HepG2 (cell line): Measurements from ENCODE around the gene NFATC3. TPM values are rescaled to one million over a fixed set of nuclear protein-coding genes. Genes with fewer than 3 reads are reported as not detected.

Experiments
- CENPX ChIP-seq: sonication (generic); formaldehyde crosslinking; IDR thresholded peaks from 2 replicates; pipeline ENCODE4 v1.9.0; 2021; ENCODE audit warnings: mild to moderate bottlenecking, missing genetic modification reagents, moderate library complexity
- CHCHD3 ChIP-seq: sonication (generic); formaldehyde crosslinking; IDR thresholded peaks from 2 replicates; pipeline ENCODE4 v1.8.0; 2022; ENCODE audit warnings: mild to moderate bottlenecking, missing genetic modification reagents, moderate library complexity
- CHD2 ChIP-seq: IDR thresholded peaks from 2 replicates; pipeline ENCODE4 v1.6.1; 2011; ENCODE audit warnings: low read depth, low read length, improper control_type of control experiment
- ELF3 ChIP-seq: IDR thresholded peaks from 2 replicates; pipeline ENCODE4 v1.6.1; 2016; ENCODE audit warnings: missing genetic modification reagents, missing compliant biosample characterization
- EP300 ChIP-seq, 3 experiments: sonication (generic) in 1 of 3; formaldehyde crosslinking in 1 of 3; IDR thresholded peaks; 2 replicates each; pipeline versions ENCODE4 v1.5.1 to v1.6.1; 2011 to 2020; ENCODE audit warnings: low read depth in 2 of 3, low read length in 2 of 3, borderline replicate concordance in 1 of 3, improper control_type of control experiment in 1 of 3, mild to moderate bottlenecking in 1 of 3, missing genetic modification reagents in 1 of 3, moderate library complexity in 1 of 3
- KLF9 ChIP-seq: IDR thresholded peaks from 2 replicates; pipeline ENCODE4 v1.6.1; 2016; ENCODE audit warnings: low read depth
- MTA1 ChIP-seq: sonication (generic); formaldehyde crosslinking; IDR thresholded peaks from 2 replicates; pipeline ENCODE4 v1.4.0; 2020; ENCODE audit warnings: missing genetic modification reagents, mild to moderate bottlenecking, borderline replicate concordance
- NFATC3 ChIP-seq: sonication (generic); formaldehyde crosslinking; IDR thresholded peaks from 2 replicates; pipeline ENCODE4 v1.5.1; 2020; ENCODE audit warnings: mild to moderate bottlenecking, missing genetic modification reagents
- RBM22 ChIP-seq: fragments of 200-400 bp; formaldehyde crosslinking; optimal IDR thresholded peaks from 2 replicates; pipeline ENCODE3; 2017; ENCODE audit warnings: mild to moderate bottlenecking, low read length, moderate library complexity
- RFX3 ChIP-seq: IDR thresholded peaks from 2 replicates; pipeline ENCODE4 v1.6.1; 2016; ENCODE audit warnings: missing biosample characterization, missing genetic modification reagents
- RFXANK ChIP-seq: IDR thresholded peaks from 2 replicates; pipeline ENCODE4 v1.6.1; 2016
- ZBTB7B ChIP-seq: sonication (generic); formaldehyde crosslinking; IDR thresholded peaks from 2 replicates; pipeline ENCODE4 v1.4.0; 2020; ENCODE audit warnings: missing genetic modification reagents
- ZNF335 ChIP-seq: sonication (generic); formaldehyde crosslinking; IDR thresholded peaks from 2 replicates; pipeline ENCODE4 v1.4.0; 2020; ENCODE audit warnings: missing genetic modification reagents
- ZNF431 ChIP-seq: sonication (generic); formaldehyde crosslinking; IDR thresholded peaks from 2 replicates; pipeline ENCODE4 v1.9.0; 2022; ENCODE audit warnings: missing genetic modification reagents, low read depth, mild to moderate bottlenecking, borderline replicate concordance
- ZNF496 ChIP-seq: sonication (generic); formaldehyde crosslinking; IDR thresholded peaks from 2 replicates; pipeline ENCODE4 v1.8.1; 2023; ENCODE audit warnings: mild to moderate bottlenecking, moderate library complexity, missing genetic modification reagents; ENCODE audit not compliant: insufficient replicate concordance
- ZNF780A ChIP-seq: sonication (generic); formaldehyde crosslinking; IDR thresholded peaks from 2 replicates; pipeline ENCODE4 v1.8.0; 2022; ENCODE audit warnings: mild to moderate bottlenecking, missing genetic modification reagents, moderate library complexity
- ZSCAN30 ChIP-seq: sonication (generic); formaldehyde crosslinking; IDR thresholded peaks from 2 replicates; pipeline ENCODE4 v1.5.0; 2020; ENCODE audit warnings: mild to moderate bottlenecking, missing genetic modification reagents
- ZSCAN9 ChIP-seq: IDR thresholded peaks from 2 replicates; pipeline ENCODE4 v1.6.1; 2016; ENCODE audit warnings: borderline replicate concordance
- polyA plus RNA-seq, 8 experiments: library from polyadenylated mRNA; depleted of rRNA in 3 of 8; stranded (reverse) in 7 of 8; unstranded in 1 of 8; fragments of >200 nt; fragmentation: Illumina TruSeq in 4 of 8; extraction: Trizol in 4 of 8; gene quantifications; 2 replicates each; pipeline versions ENCODE4 v1.2.1 to v1.2.3, GENCODE V29; 2011 to 2016; ENCODE audit warnings: low read depth in 4 of 8, missing spikeins in 1 of 8, mixed read lengths in 1 of 8; ENCODE audit not compliant: insufficient read depth in 1 of 8
- total RNA-seq, 5 experiments: library from RNA; depleted of rRNA; stranded (reverse); fragments of >200 nt; fragmentation: Illumina TruSeq; extraction: Trizol; gene quantifications; 2 replicates each; pipeline ENCODE4 v1.2.3, GENCODE V29; 2016; ENCODE audit warnings: low read depth in 1 of 5
- TF ChIP-seq, protein P1 (sequence below): sonication (generic); formaldehyde crosslinking; IDR thresholded peaks from 2 replicates; pipeline ENCODE4 v1.4.0; 2020; ENCODE audit warnings: mild to moderate bottlenecking, missing genetic modification reagents
- TF ChIP-seq, protein P2 (sequence below): IDR thresholded peaks from 2 replicates; pipeline ENCODE4 v1.6.1; 2016; ENCODE audit warnings: mild to moderate bottlenecking, missing biosample characterization, missing genetic modification reagents
- TF ChIP-seq, protein P3 (sequence below): sonication (generic); formaldehyde crosslinking; conservative IDR thresholded peaks from 2 replicates; pipeline ENCODE4 v1.8.0; 2022; ENCODE audit warnings: mild to moderate bottlenecking, moderate library complexity, missing genetic modification reagents
- TF ChIP-seq, protein P4 (sequence below): IDR thresholded peaks from 2 replicates; pipeline ENCODE4 v1.6.1; 2018; ENCODE audit warnings: missing genetic modification reagents, mild to moderate bottlenecking, missing compliant biosample characterization

The NFATC3 gene
- total and polyA plus RNA-seq, 2 of the 13 experiments (the other 11 are each of a cell fraction or from before 2014, with no cell fraction given): 52.6 to 62.7 TPM

DNA sequence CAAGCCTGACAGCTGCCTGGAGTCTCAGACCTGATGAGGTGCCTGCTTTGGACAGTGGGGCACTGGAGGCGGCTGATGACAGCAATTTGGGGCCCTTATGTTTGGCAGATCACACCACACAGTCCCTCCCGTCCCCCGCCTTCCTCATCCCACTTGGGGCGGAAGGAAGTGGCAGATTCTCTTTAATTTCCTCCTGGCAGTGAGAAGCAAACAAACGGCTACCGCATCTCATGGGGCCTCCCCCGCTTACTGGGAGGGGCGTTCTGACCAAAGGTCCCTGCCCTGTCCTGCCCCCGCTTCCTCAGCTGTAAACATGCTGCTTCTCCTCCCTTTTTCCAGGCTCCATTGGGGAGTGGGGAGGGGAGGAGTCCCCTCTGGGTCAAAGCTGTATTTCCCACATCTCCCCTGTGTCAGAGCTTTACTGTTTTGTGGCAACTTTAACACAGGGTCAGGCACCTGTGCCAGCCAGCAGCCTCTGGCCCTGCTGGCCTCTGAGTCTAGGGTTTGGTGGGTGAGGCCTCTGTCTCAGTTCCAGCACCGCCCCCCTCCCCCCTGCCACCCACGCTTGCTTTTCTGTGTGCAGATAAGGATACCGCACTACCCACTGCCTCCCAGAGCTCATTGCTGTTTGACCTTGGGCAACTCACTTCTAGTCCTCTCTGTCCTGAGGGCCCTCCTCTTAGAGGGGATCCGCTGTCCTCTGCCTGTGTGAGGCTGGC, 5.4 kb upstream of the NFATC3 start (continued):
- TF ChIP-seq, protein P1, sequence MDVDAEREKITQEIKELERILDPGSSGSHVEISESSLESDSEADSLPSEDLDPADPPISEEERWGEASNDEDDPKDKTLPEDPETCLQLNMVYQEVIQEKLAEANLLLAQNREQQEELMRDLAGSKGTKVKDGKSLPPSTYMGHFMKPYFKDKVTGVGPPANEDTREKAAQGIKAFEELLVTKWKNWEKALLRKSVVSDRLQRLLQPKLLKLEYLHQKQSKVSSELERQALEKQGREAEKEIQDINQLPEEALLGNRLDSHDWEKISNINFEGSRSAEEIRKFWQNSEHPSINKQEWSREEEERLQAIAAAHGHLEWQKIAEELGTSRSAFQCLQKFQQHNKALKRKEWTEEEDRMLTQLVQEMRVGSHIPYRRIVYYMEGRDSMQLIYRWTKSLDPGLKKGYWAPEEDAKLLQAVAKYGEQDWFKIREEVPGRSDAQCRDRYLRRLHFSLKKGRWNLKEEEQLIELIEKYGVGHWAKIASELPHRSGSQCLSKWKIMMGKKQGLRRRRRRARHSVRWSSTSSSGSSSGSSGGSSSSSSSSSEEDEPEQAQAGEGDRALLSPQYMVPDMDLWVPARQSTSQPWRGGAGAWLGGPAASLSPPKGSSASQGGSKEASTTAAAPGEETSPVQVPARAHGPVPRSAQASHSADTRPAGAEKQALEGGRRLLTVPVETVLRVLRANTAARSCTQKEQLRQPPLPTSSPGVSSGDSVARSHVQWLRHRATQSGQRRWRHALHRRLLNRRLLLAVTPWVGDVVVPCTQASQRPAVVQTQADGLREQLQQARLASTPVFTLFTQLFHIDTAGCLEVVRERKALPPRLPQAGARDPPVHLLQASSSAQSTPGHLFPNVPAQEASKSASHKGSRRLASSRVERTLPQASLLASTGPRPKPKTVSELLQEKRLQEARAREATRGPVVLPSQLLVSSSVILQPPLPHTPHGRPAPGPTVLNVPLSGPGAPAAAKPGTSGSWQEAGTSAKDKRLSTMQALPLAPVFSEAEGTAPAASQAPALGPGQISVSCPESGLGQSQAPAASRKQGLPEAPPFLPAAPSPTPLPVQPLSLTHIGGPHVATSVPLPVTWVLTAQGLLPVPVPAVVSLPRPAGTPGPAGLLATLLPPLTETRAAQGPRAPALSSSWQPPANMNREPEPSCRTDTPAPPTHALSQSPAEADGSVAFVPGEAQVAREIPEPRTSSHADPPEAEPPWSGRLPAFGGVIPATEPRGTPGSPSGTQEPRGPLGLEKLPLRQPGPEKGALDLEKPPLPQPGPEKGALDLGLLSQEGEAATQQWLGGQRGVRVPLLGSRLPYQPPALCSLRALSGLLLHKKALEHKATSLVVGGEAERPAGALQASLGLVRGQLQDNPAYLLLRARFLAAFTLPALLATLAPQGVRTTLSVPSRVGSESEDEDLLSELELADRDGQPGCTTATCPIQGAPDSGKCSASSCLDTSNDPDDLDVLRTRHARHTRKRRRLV (CRISPR knock-in tag): peak; percentile 83
- TF ChIP-seq RFX3 (CRISPR knock-in tag) (no peak), ZBTB7B (CRISPR knock-in tag) (peak; percentile 98), ELF3 (CRISPR knock-in tag) (peak; percentile 100), CHD2 (peak; percentile 20; the same call in 1 of the 2 replicates), ZNF780A (CRISPR knock-in tag) (0 out of 2 replicates have a peak, but pooled peaks have one; percentile 76), KLF9 (CRISPR knock-in tag) (no peak), ZSCAN30 (no peak), ZSCAN9 (CRISPR knock-in tag) (peak; percentile 96; the same call in 1 of the 2 replicates), ZNF431 (CRISPR knock-in tag) (peak; percentile 83; the same call in 1 of the 2 replicates), MTA1 (CRISPR knock-in tag) (peak; percentile 95), CENPX (CRISPR knock-in tag) (no peak), RBM22 (peak; percentile 76), ZNF335 (CRISPR knock-in tag) (peak; percentile 86; the same call in 1 of the 2 replicates), NFATC3 (CRISPR knock-in tag) (no peak), RFXANK (CRISPR knock-in tag) (no peak), EP300 (IDR thresholded peaks at IDR 0.05; ENCODE audit: low read depth in 2 of 2, low read length in 2 of 2) (peak in 1 of 2 experiments; percentile 92; a peak in 2 of 4 replicates), EP300 (CRISPR knock-in tag; IDR thresholded peaks at IDR 0.05; ENCODE audit: borderline replicate concordance) (peak; percentile 88), ZNF496 (no peak), CHCHD3 (CRISPR knock-in tag) (no peak)
- TF ChIP-seq, protein P2, sequence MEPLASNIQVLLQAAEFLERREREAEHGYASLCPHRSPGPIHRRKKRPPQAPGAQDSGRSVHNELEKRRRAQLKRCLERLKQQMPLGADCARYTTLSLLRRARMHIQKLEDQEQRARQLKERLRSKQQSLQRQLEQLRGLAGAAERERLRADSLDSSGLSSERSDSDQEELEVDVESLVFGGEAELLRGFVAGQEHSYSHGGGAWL (CRISPR knock-in tag): no peak; the same call in 1 of the 2 replicates
- TF ChIP-seq, protein P3, sequence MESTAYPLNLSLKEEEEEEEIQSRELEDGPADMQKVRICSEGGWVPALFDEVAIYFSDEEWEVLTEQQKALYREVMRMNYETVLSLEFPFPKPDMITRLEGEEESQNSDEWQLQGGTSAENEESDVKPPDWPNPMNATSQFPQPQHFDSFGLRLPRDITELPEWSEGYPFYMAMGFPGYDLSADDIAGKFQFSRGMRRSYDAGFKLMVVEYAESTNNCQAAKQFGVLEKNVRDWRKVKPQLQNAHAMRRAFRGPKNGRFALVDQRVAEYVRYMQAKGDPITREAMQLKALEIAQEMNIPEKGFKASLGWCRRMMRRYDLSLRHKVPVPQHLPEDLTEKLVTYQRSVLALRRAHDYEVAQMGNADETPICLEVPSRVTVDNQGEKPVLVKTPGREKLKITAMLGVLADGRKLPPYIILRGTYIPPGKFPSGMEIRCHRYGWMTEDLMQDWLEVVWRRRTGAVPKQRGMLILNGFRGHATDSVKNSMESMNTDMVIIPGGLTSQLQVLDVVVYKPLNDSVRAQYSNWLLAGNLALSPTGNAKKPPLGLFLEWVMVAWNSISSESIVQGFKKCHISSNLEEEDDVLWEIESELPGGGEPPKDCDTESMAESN (CRISPR knock-in tag): peak; percentile 89
- TF ChIP-seq, protein P4, sequence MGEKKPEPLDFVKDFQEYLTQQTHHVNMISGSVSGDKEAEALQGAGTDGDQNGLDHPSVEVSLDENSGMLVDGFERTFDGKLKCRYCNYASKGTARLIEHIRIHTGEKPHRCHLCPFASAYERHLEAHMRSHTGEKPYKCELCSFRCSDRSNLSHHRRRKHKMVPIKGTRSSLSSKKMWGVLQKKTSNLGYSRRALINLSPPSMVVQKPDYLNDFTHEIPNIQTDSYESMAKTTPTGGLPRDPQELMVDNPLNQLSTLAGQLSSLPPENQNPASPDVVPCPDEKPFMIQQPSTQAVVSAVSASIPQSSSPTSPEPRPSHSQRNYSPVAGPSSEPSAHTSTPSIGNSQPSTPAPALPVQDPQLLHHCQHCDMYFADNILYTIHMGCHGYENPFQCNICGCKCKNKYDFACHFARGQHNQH (CRISPR knock-in tag): peak; percentile 95
